Neuronal stem cell (in vitro differentiated cells): Measurements from ENCODE around the gene C5orf15.
"Not testable (repeated sequence)": the region's sequence is repeated elsewhere in the genome, so short reads cannot be mapped to it uniquely, and the experiment has no call there.

Experiments
- DNase-seq: peaks from one replicate; pipeline ENCODE4 v3.0.0-alpha.2; 2013; ENCODE audit warnings: low spot score
- H2AFZ ChIP-seq: one replicate; pipeline ENCODE4 v1.6.1; 2013; ENCODE audit warnings: mild to moderate bottlenecking, low read length, inconsistent platforms
- H2AK5ac ChIP-seq: 2 replicates; pipeline ENCODE4 v1.6.1; 2013; ENCODE audit warnings: low read depth, mild to moderate bottlenecking, inconsistent platforms, low read length, moderate library complexity, mixed read lengths
- H2BK120ac ChIP-seq: 2 replicates; pipeline ENCODE4 v1.6.1; 2013; ENCODE audit warnings: low read depth, mild to moderate bottlenecking, inconsistent platforms, low read length, moderate library complexity, mixed read lengths
- H2BK12ac ChIP-seq: one replicate; pipeline ENCODE4 v1.6.1; 2013; ENCODE audit warnings: low read length, inconsistent platforms
- H2BK15ac ChIP-seq: 2 replicates; pipeline ENCODE4 v1.6.1; 2013; ENCODE audit warnings: mild to moderate bottlenecking, low read length, inconsistent platforms, mixed read lengths
- H2BK5ac ChIP-seq: one replicate; pipeline ENCODE4 v1.6.1; 2013; ENCODE audit warnings: inconsistent platforms, mild to moderate bottlenecking, low read length, moderate library complexity
- H3K14ac ChIP-seq: one replicate; pipeline ENCODE4 v1.6.1; 2013; ENCODE audit warnings: low read length, inconsistent platforms
- H3K18ac ChIP-seq: 2 replicates; pipeline ENCODE4 v1.6.1; 2013; ENCODE audit warnings: low read length, inconsistent platforms
- H3K23ac ChIP-seq: 2 replicates; pipeline ENCODE4 v1.6.1; 2013; ENCODE audit warnings: low read depth, mild to moderate bottlenecking, mixed read lengths, low read length, inconsistent platforms; ENCODE audit not compliant: poor library complexity
- H3K27ac ChIP-seq: replicated peaks from 3 replicates; pipeline ENCODE4 v1.5.1; 2013; ENCODE audit warnings: low read length, inconsistent platforms
- H3K27me3 ChIP-seq, 3 experiments: 2 replicates each; pipeline ENCODE4 v1.6.1; 2013; ENCODE audit warnings: low read length in 3 of 3, mild to moderate bottlenecking in 2 of 3, inconsistent platforms in 1 of 3, low read depth in 1 of 3, mixed read lengths in 1 of 3, moderate library complexity in 1 of 3; ENCODE audit not compliant: control insufficient read depth in 3 of 3, insufficient read depth in 3 of 3
- H3K36me3 ChIP-seq, 2 donors: replicated peaks in 1 of 2; 2 replicates each; pipeline ENCODE4 v1.6.1; 2013; ENCODE audit warnings: low read length in 2 of 2; ENCODE audit not compliant: control insufficient read depth in 2 of 2, insufficient read depth in 2 of 2
- H3K4ac ChIP-seq: 2 replicates; pipeline ENCODE4 v1.6.1; 2013; ENCODE audit warnings: inconsistent platforms, mild to moderate bottlenecking, low read length, moderate library complexity
- H3K4me1 ChIP-seq, 2 donors: 1 replicate in 1 of 2; 2 replicates in 1 of 2; pipeline ENCODE4 v1.6.1; 2013; ENCODE audit warnings: low read length in 2 of 2, low read depth in 1 of 2; ENCODE audit not compliant: control insufficient read depth in 2 of 2, insufficient read depth in 1 of 2
- H3K4me2 ChIP-seq: one replicate; pipeline ENCODE4 v1.6.1; 2013; ENCODE audit warnings: mild to moderate bottlenecking, low read length, inconsistent platforms; ENCODE audit not compliant: insufficient read depth, poor library complexity, severe bottlenecking
- H3K4me3 ChIP-seq, 2 donors: 2 replicates each; pipeline ENCODE4 v1.5.1; 2013; ENCODE audit warnings: low read length in 2 of 2, mild to moderate bottlenecking in 2 of 2, inconsistent platforms in 1 of 2, moderate library complexity in 1 of 2
- H3K79me1 ChIP-seq: one replicate; pipeline ENCODE4 v1.6.1; 2013; ENCODE audit warnings: low read depth, mild to moderate bottlenecking, inconsistent platforms, low read length, moderate library complexity
- H3K9ac ChIP-seq: one replicate; pipeline ENCODE4 v1.6.1; 2013; ENCODE audit warnings: mild to moderate bottlenecking, low read depth, low read length, inconsistent platforms; ENCODE audit not compliant: poor library complexity
- H3K9me3 ChIP-seq, 2 donors: replicated peaks in 1 of 2; 2 replicates each; pipeline versions ENCODE3 to v1.6.1; 2013; ENCODE audit warnings: low read length in 2 of 2, mild to moderate bottlenecking in 2 of 2, inconsistent platforms in 1 of 2, low read depth in 1 of 2, mixed read lengths in 1 of 2, moderate library complexity in 1 of 2; ENCODE audit not compliant: control insufficient read depth in 2 of 2, insufficient read depth in 1 of 2
- H4K8ac ChIP-seq: one replicate; pipeline ENCODE4 v1.6.1; 2013; ENCODE audit warnings: low read depth, mild to moderate bottlenecking, inconsistent platforms, low read length, moderate library complexity
- H4K91ac ChIP-seq: one replicate; pipeline ENCODE4 v1.6.1; 2013; ENCODE audit warnings: low read length, low read depth, mild to moderate bottlenecking, inconsistent platforms; ENCODE audit not compliant: poor library complexity
- WGBS, 2 donors: extraction: QIAGEN DNeasy Blood & Tissue Kit; methylation state at CpG; one replicate each; pipeline ENCODE4 v1.1.7; 2013; ENCODE audit warnings: missing lambda C conversion rate in 2 of 2, mixed read lengths in 1 of 2; ENCODE audit not compliant: insufficient read length in 2 of 2, insufficient replicate concordance in 1 of 2; ENCODE audit errors: extremely low coverage in 2 of 2; 5-methylcytosine and 5-hydroxymethylcytosine counted together

C5orf15 gene

DNA sequence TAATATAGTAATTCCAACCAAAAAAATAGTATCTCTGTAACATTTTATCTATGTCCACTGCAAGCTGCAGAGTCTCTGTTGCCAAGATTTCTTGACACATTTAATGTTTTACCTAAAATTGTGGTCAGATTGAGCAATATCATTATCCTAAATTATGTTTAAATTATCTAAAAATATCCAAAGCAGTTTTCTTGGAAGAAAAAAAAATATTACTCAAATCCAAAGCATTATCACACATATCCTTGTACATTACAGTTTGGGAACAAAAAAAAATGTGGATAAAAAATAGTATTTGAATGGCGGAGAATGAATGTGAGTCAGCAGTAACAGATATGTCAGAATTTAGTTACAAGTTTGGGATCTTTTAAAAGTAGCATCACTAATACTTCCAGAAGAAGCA is 12.2 kb downstream of the C5orf15 start:
- H3K4ac ChIP-seq, H2AK5ac ChIP-seq, H3K4me3 ChIP-seq, H2BK120ac ChIP-seq, H2BK15ac ChIP-seq, H2BK12ac ChIP-seq, H3K4me1 ChIP-seq, H3K79me1 ChIP-seq, H4K91ac ChIP-seq, H3K27ac ChIP-seq, H3K14ac ChIP-seq, H2BK5ac ChIP-seq, H3K9ac ChIP-seq, H4K8ac ChIP-seq, DNase-seq, H3K23ac ChIP-seq, H3K4me2 ChIP-seq, H2AFZ ChIP-seq, H3K9me3 ChIP-seq, H3K18ac ChIP-seq, H3K27me3 ChIP-seq: not testable (repeated sequence)
- no CpG with 5 or more reads among the region's 1 CpG for WGBS, 2 donors
- peaks cover 11 to 59% of the 10 kb centered on the region in 2 donors for H3K36me3 ChIP-seq

DNA sequence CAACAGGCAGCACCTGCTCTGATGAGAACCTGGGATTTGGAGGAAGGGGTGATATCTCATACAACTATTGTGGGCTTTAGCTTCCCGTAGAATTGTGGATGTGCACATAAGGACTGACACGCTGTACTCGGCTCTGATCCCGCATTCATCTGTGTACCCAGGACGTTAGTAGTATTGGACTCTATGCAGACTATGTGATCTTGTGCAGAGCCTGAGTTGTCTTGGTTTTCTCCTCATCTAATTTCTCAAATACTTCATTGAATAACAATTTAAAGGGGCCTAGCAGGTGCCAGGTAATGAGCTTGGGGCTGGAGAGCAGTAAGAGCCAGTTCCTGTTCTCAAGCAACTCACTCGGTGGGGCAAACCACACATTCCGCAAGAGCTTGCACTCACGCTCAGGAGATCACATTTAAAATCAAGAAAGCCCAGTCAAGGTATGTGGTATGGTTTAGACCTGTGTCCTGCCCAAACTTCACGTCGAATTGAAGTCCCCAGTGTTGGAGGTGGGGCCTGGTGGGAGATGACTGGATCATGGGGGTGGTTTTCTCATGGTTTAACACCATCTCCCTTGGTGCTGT is 14.8 kb downstream of the C5orf15 start:
- Histone ChIP-seq H2BK12ac (no peak overlapping the region), H3K9ac (no peak overlapping the region), H3K9me3 (peaks cover 0 to 5% of the 10 kb centered on the region in 2 donors), H2AK5ac (no peak overlapping the region), H2AFZ (no peak overlapping the region), H2BK15ac (no peak overlapping the region), H3K36me3 (peaks cover 11 to 42% of the 10 kb centered on the region in 2 donors), H3K27ac (no peak overlapping the region), H3K79me1 (no peaks in the 10 kb centered on the region), H3K14ac (no peak overlapping the region), H3K18ac (no peak overlapping the region), H4K91ac (no peak overlapping the region), H3K4me2 (no peak overlapping the region), H3K4me3 (no peak overlapping the region), H3K4me1 (no peaks in the 10 kb centered on the region), H3K4ac (no peak overlapping the region), H4K8ac (no peak overlapping the region), H2BK120ac (no peak overlapping the region), H3K23ac (no peak overlapping the region), H2BK5ac (no peak overlapping the region), H3K27me3 (no peaks in the 10 kb centered on the region)
- no peak for DNase-seq
- no CpG with 5 or more reads among the region's 10 CpGs for WGBS, 2 donors

DNA sequence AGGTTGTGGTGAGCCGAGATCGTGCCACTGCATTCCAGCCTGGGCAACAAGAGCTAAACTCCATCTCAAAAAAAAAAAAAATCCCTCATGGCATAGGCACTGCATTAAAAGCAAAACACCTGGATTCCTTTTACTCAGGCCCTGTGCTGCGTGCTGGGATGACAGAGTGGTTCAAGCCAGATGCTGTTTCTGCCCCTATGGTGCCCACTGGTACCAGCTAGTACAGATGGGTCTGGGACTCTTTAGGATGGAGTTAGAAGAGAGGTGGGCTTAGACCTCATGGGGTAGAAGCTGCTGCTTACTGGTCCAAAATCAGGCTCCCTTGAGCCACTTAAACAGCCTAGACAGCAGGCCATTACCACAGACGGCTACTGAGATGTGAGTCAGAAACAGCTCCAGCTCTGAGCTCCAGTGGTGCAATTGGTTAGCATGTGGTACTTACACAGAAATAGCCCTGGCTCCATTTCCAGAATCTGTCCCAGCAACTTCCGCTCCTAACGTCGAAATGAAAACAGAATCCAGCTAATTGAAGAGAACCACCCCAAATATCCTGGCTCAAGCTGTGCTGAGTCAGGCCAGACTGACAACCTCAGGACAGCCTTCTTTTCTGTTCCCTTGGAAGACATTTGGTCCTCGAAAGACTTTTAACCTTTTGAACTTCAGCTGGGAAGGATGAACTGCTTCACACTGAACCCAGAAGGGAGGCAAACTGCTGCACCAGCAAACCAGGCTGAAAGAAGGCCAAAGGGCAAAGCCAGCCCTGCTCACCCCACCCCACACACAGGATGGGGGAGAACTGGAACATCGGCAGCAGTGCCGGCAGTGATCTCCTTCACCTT is 15.5 kb downstream of the C5orf15 start:
- no peak overlapping the region for H4K91ac ChIP-seq
- H3K79me1 ChIP-seq, result no peaks in the 10 kb centered on the region
- H2BK120ac ChIP-seq, result no peak overlapping the region
- H3K9me3 ChIP-seq, result peaks cover 0 to 5% of the 10 kb centered on the region in 2 donors
- H3K36me3 ChIP-seq, result peaks cover 9 to 37% of the 10 kb centered on the region in 2 donors
- no peak overlapping the region for H2BK15ac ChIP-seq
- H3K4me3 ChIP-seq, result no peak overlapping the region
- no peak overlapping the region for H3K9ac ChIP-seq
- no peak for DNase-seq
- H3K18ac ChIP-seq, result no peak overlapping the region
- no peak overlapping the region for H2BK5ac ChIP-seq
- H3K23ac ChIP-seq, result no peak overlapping the region
- H3K4ac ChIP-seq, result no peak overlapping the region
- no peak overlapping the region for H4K8ac ChIP-seq
- H3K14ac ChIP-seq, result no peak overlapping the region
- WGBS, 2 donors, result no CpG with 5 or more reads among the region's 10 CpGs
- no peaks in the 10 kb centered on the region for H3K27me3 ChIP-seq
- H2AK5ac ChIP-seq, result no peak overlapping the region
- H3K27ac ChIP-seq, result no peak overlapping the region
- no peak overlapping the region for H2BK12ac ChIP-seq
- H3K4me2 ChIP-seq, result no peak overlapping the region
- H3K4me1 ChIP-seq, result no peaks in the 10 kb centered on the region
- no peak overlapping the region for H2AFZ ChIP-seq

DNA sequence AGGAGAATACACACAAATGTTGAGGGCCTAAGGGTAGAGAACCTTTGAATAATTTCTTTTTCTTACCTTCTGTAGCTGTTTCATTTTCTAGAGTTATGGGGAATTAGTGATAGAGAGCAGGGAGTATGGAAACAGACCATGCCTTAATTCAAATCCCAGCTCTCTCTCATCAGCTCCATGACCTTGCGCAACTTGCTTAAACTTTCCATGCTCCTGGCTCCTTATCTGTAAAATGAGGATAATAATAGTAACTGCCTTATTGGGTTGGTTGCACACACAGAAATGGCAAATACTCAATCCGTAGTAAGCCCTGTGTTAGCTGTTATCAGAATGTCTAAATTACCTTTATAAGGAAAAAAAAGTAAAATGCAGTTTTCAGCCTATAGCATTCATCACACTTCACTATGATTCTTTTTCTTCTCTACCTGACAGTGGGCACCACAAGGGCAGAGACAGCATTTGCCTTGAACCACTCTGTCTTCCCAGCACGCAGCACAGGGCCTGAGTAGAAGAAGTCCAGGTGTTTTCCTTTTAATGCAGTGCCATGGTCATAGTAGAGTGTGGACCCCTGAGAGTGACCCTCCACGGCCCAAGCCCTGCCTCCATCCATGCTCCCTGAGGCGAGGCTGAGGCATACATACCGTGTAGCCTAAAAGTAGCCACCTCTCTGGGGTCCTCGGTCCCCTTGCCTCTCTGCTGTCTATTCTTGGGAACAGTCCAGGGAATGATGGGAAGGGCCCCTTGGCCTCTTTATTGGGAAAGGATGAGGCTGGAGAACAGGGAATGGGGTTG is 17.4 kb downstream of the C5orf15 start:
- Histone ChIP-seq H3K18ac (no peak overlapping the region), H3K79me1 (no peaks in the 10 kb centered on the region), H4K8ac (no peak overlapping the region), H2AFZ (no peak overlapping the region), H3K36me3 (peaks cover 6 to 18% of the 10 kb centered on the region in 2 donors), H3K4ac (no peak overlapping the region), H3K27me3 (peaks cover 0 to 3% (median 0%) of the 10 kb centered on the region in 3 experiments), H4K91ac (no peak overlapping the region), H2BK120ac (no peak overlapping the region), H3K23ac (no peak overlapping the region), H3K27ac (no peak overlapping the region), H3K9ac (no peak overlapping the region), H2AK5ac (no peak overlapping the region), H2BK12ac (no peak overlapping the region), H2BK5ac (no peak overlapping the region), H3K4me1 (no peaks in the 10 kb centered on the region), H3K9me3 (peaks cover 0 to 5% of the 10 kb centered on the region in 2 donors), H3K4me2 (no peak overlapping the region), H3K4me3 (no peak overlapping the region), H2BK15ac (no peak overlapping the region), H3K14ac (no peak overlapping the region)
- no CpG with 5 or more reads among the region's 7 CpGs for WGBS, 2 donors
- no peak for DNase-seq
